IgD-negative memory B cell (primary cell): ENCODE results near the gene PNCK. TPM values are rescaled to one million over a fixed set of nuclear protein-coding genes. Genes with fewer than 3 reads are reported as not detected.

Source experiments
- H3K27ac Mint-ChIP-seq, 3 donors: one replicate each; pipeline ENCODE4 v1.8.0; 2020 to 2022; ENCODE audit warnings: mild to moderate bottlenecking in 3 of 3, mixed read lengths in 3 of 3, moderate library complexity in 1 of 3
- H3K27me3 Mint-ChIP-seq: one replicate; pipeline ENCODE4 v1.8.0; 2021; ENCODE audit warnings: mixed read lengths
- H3K36me3 Mint-ChIP-seq: one replicate; pipeline ENCODE4 v1.8.0; 2020; ENCODE audit warnings: mild to moderate bottlenecking, mixed read lengths
- H3K4me1 Mint-ChIP-seq, 3 donors: one replicate each; pipeline ENCODE4 v1.8.0; 2020 to 2022; ENCODE audit warnings: mixed read lengths in 3 of 3, mild to moderate bottlenecking in 1 of 3
- H3K4me3 Mint-ChIP-seq, 4 donors: one replicate each; pipeline ENCODE4 v1.8.0; 2020 to 2022; ENCODE audit warnings: mild to moderate bottlenecking in 4 of 4, mixed read lengths in 4 of 4, moderate library complexity in 3 of 4
- H3K9me3 Mint-ChIP-seq, 3 donors: one replicate each; pipeline ENCODE4 v1.8.0; 2020 to 2021; ENCODE audit warnings: mixed read lengths in 3 of 3, mild to moderate bottlenecking in 1 of 3
- polyA plus RNA-seq: library from polyadenylated mRNA; unstranded; fragments of 300-500 nt; fragmentation: Illumina TruSeq; gene quantifications from one replicate; pipeline ENCODE4 v1.2.3, GENCODE V29; 2021

PNCK gene
- polyA plus RNA-seq, 1 donor from 2014 or later, result not detected

DNA sequence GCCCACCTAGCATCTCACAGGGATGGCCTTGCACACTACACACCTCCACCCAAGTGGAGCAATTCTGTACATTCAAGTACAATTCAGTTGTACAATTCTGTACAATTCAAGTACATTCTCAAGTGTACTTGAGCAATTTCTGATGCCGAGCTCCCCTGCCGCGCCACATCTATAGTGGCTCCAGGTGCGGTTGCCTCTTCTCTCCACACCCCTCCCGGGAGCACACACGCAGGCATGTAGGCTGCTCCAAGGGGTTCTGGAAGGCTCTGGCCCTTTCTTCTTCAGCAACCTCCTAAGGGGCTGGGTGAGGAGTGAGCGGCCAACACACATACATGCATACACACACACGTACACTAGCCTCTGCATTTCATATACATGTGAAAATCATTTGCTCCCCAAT lies 45.5 kb downstream of the PNCK start:
- Mint-ChIP-seq H3K9me3 (peaks cover 4 to 6% (median 5%) of the 10 kb centered on the region in 3 donors), H3K27me3 (peaks cover 21% of the 10 kb centered on the region), H3K36me3 (no peaks in the 10 kb centered on the region), H3K4me1 (no peaks in the 10 kb centered on the region), H3K27ac (no peak overlapping the region), H3K4me3 (no peak overlapping the region)

DNA sequence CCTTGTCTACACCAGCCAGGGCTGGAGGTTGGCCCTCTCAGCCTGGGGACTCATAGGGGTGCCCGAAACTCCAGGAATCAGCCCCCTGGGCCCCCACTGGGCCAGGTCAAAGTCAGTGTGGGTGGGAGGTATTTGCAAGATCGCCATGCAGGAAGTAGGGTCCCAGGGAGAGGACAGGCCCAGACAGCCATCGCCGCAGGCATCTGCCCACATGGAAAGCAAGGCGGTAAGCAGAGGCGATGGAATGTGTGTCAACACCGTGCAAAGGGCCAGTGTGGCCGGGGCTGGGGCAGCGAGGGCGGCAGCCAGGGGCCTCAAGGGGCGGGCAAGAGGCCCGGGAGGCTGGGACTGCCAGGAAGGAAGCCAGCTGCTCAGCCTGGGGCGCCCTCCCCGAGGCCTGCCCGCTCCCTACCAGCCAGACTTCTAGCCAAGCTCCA lies 45.9 kb downstream of the PNCK start:
- Mint-ChIP-seq H3K27ac (no peak overlapping the region), H3K4me1 (no peaks in the 10 kb centered on the region), H3K4me3 (no peak overlapping the region), H3K9me3 (peaks cover 4 to 6% (median 5%) of the 10 kb centered on the region in 3 donors), H3K36me3 (no peaks in the 10 kb centered on the region), H3K27me3 (peaks cover 26% of the 10 kb centered on the region)

- Mint-ChIP-seq H3K4me1 (no peaks in the 10 kb centered on the region), H3K27me3 (peaks cover 31% of the 10 kb centered on the region), H3K4me3 (no peak overlapping the region), H3K36me3 (no peaks in the 10 kb centered on the region), H3K27ac (no peak overlapping the region), H3K9me3 (peaks cover 4 to 6% (median 5%) of the 10 kb centered on the region in 3 donors)
Measured at GRCh38 chrX:153626863-153627674, 46.5 kb downstream of the PNCK start.

GRCh38 chrX:153626025-153626633 lies 47.5 kb downstream of the PNCK start:
- Mint-ChIP-seq H3K4me1 (no peaks in the 10 kb centered on the region), H3K36me3 (no peaks in the 10 kb centered on the region), H3K9me3 (peaks cover 2 to 4% (median 3%) of the 10 kb centered on the region in 3 donors), H3K27ac (no peak overlapping the region), H3K27me3 (peaks cover 31% of the 10 kb centered on the region), H3K4me3 (no peak overlapping the region)

DNA sequence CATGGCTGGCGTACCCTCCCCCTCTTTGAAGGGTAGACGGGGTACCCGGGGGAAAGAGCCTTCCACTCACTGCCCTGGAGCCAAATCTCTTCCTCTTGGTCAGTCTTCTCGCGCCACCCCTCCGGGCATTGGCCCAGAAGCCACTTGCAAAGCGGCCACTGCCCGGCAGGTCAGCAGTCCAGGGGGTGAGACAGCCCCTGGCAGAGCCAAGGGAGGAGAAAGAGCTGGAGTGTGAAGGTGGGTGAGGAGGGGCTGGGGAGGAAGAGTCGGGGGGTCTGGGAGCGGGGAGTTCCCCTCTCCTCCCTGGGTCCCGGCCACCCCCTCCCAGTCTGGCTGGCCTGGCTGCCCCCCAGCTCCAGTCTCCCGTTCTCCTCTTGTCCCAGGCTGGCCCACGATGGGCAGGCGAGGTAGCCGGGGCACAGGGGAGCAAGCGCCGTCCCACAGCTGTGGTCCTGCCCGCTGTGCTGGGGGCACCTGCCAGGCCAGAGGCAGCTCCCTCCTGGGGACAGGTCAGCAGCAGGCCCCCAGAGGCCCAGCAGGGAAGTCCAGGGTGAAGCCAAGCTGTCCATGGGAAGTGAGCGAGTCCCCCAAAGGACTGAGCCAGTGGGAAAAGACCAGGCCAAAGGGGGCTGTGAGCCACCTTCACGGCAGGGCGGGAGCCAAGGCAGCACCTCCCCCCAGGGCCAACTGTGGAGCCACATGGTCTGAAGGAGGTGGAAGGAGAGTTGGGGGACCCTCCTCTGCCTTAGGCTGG lies 48.2 kb downstream of the PNCK start:
- Mint-ChIP-seq H3K9me3 (peaks cover 0 to 4% (median 0%) of the 10 kb centered on the region in 3 donors), H3K4me1 (no peaks in the 10 kb centered on the region), H3K4me3 (no peak overlapping the region), H3K27ac (no peak overlapping the region), H3K27me3 (peaks cover 25% of the 10 kb centered on the region), H3K36me3 (no peaks in the 10 kb centered on the region)

GRCh38 chrX:153624196-153625091 lies 49.2 kb downstream of the PNCK start:
- Mint-ChIP-seq H3K4me3 (no peak overlapping the region), H3K36me3 (no peaks in the 10 kb centered on the region), H3K27ac (no peak overlapping the region), H3K9me3 (peaks cover 0 to 4% (median 0%) of the 10 kb centered on the region in 3 donors), H3K4me1 (no peaks in the 10 kb centered on the region), H3K27me3 (peaks cover 19% of the 10 kb centered on the region)

DNA sequence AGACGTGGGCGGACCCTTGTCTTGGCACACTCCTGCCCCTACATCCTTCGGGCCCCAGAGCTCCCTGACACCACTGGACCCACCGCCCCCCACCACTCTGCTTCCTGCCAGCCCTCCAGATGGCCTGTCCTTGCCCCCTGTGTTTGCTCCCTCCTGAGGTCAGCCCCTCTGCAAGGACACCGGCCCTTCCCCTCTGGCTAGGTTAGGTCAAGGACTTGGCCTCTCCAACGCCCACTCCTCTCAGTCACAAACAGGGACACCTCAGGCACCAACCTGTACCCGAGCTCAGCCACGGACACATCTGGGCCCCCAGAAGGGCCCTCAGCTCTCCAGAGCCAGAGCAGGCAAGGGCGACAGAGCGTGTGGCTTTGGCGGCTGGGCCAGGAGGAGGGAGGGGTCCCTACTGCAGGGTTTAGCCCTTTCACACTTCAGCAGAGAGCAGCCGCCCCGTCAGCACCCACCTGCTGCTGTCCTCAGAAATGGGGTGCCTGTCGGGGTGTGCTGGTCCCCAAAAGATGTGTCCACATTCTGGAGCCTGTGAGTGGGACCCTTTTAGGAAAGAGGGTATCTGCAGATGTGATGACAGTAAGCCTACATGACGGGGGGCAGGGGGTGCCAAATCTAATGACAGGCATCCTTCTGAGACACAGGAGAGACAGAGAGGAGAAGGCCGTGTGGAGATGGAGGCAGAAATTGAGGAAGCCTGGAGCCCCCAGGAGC lies 50.1 kb downstream of the PNCK start:
- Mint-ChIP-seq H3K4me1 (no peaks in the 10 kb centered on the region), H3K4me3 (no peak overlapping the region), H3K9me3 (peaks cover 0 to 4% (median 0%) of the 10 kb centered on the region in 3 donors), H3K27ac (peak overlapping the region in 1 of 3 donors; percentile 73), H3K36me3 (no peaks in the 10 kb centered on the region), H3K27me3 (peaks cover 23% of the 10 kb centered on the region)

DNA sequence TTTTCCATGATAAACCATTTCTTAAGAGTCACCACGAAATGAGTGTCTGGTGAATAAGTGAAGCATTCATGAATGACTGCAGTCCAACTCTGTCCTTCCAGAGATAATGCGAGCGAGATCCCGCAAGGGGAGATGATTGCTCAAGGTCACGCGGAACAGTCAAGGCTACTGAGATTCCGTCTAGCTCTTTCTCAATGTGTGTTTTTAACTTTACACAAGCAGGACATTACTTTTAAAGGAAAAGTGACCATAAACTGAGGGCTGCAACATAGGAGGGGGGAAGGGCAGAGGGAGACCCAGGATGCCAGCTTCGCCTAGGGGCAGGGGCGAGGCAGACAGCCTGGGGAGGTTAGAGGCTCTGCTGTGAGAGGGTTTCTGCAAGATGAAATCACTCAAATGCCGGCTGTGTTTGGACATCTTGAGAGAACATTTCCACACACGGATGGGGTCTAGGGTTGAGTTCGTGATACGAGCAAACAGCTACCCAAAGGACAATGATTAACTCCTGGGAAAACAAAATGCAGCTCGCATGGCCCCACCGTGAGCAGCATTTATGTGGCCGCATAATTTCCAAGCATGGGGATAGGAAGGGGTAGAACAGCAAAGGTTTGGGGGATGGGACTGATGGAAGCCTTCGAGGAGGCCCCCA lies 50.8 kb downstream of the PNCK start:
- peaks cover 0 to 4% (median 0%) of the 10 kb centered on the region in 3 donors for H3K9me3 Mint-ChIP-seq
- H3K36me3 Mint-ChIP-seq, result no peaks in the 10 kb centered on the region
- H3K4me1 Mint-ChIP-seq, result no peaks in the 10 kb centered on the region
- no peak overlapping the region for H3K4me3 Mint-ChIP-seq
- peaks cover 24% of the 10 kb centered on the region for H3K27me3 Mint-ChIP-seq
- peak overlapping the region in 1 of 3 donors; percentile 13 for H3K27ac Mint-ChIP-seq

DNA sequence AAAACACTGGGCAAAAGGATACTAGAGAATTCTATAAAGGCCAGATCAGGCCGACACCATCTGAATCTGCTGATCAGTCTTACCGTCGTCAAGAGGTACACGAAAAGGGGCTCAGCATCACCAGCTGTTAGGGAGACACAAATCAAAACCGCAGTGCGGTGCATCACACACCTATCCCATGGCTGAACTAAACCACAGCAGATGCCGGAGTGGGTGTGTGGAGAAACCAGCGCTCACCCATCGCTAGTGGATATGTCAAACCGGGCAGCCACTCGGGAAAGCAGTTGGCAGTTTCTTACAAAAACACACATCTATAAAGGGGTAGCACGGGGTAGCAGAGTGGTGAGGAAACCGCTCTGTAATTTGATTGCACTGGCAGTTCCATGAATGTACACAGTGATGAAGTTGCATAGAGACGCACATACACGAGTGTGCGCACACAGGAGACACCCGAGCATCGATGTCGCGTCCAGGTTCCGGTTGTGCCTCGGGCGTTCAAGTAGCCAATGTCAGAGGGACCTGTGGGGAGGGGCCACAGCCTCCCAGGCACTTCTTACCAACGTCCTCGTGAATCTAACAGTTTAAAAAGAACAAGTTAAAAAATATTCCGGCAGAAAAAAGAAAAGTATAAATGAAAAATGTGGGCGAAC lies 51.5 kb downstream of the PNCK start:
- Mint-ChIP-seq H3K4me3 (no peak overlapping the region), H3K27ac (peak overlapping the region in 1 of 3 donors; percentile 13), H3K27me3 (peaks cover 24% of the 10 kb centered on the region), H3K36me3 (no peaks in the 10 kb centered on the region), H3K4me1 (no peaks in the 10 kb centered on the region), H3K9me3 (no peaks in the 10 kb centered on the region)

- H3K27ac Mint-ChIP-seq, result peak overlapping the region in 1 of 3 donors; percentile 73
- H3K36me3 Mint-ChIP-seq, result no peaks in the 10 kb centered on the region
- H3K27me3 Mint-ChIP-seq, result peaks cover 29% of the 10 kb centered on the region
- H3K4me3 Mint-ChIP-seq, result no peak overlapping the region
- no peaks in the 10 kb centered on the region for H3K4me1 Mint-ChIP-seq
- no peaks in the 10 kb centered on the region for H3K9me3 Mint-ChIP-seq
Measured at GRCh38 chrX:153620576-153620975, 53.0 kb downstream of the PNCK start.
